DOHH2 (cell line): ENCODE results near the gene ETF1.

ENCODE experiments used
- H3F3A ChIP-seq: fragments of 200-600 bp; sonication (generic), shearing (Covaris generic); 2 replicates; pipeline ENCODE4 v1.6.0; 2016; ENCODE audit warnings: antibody characterized with exemption, mild to moderate bottlenecking; ENCODE audit not compliant: control insufficient read depth, insufficient read depth
- H3K27ac ChIP-seq: fragments of 200-600 bp; sonication (generic); 2 replicates; pipeline ENCODE4 v1.5.1; 2014; ENCODE audit warnings: low read depth, mild to moderate bottlenecking, low read length, moderate library complexity
- H3K27me3 ChIP-seq: fragments of 200-600 bp; sonication (generic); 2 replicates; pipeline ENCODE4 v1.6.1; 2014; ENCODE audit warnings: mild to moderate bottlenecking, low read length, mixed read lengths; ENCODE audit not compliant: control insufficient read depth
- H3K36me3 ChIP-seq: fragments of 200-600 bp; sonication (generic); 2 replicates; pipeline ENCODE4 v1.6.1; 2014; ENCODE audit warnings: mild to moderate bottlenecking, low read length, moderate library complexity, mixed read lengths; ENCODE audit not compliant: control insufficient read depth
- H3K4me1 ChIP-seq: fragments of 200-600 bp; sonication (generic); 2 replicates; pipeline ENCODE4 v1.6.1; 2014; ENCODE audit warnings: mild to moderate bottlenecking, low read length, mixed read lengths; ENCODE audit not compliant: control insufficient read depth
- H3K4me2 ChIP-seq: fragments of 200-600 bp; sonication (generic); 2 replicates; pipeline ENCODE4 v1.6.0; 2014; ENCODE audit warnings: mild to moderate bottlenecking, low read length, moderate library complexity
- H3K4me3 ChIP-seq: fragments of 200-600 bp; sonication (generic); 2 replicates; pipeline ENCODE4 v1.5.1; 2014; ENCODE audit warnings: mild to moderate bottlenecking, low read length, mixed read lengths
- H3K79me2 ChIP-seq: fragments of 200-600 bp; sonication (generic); 2 replicates; pipeline ENCODE4 v1.6.1; 2014; ENCODE audit warnings: mild to moderate bottlenecking, low read length, mixed read lengths; ENCODE audit not compliant: control insufficient read depth
- H3K9me2 ChIP-seq: fragments of 200-600 bp; sonication (generic); replicated peaks from 2 replicates; pipeline ENCODE4 v1.6.1; 2014; ENCODE audit warnings: mild to moderate bottlenecking, low read length, mixed read lengths; ENCODE audit not compliant: control insufficient read depth
- H3K9me3 ChIP-seq: fragments of 200-600 bp; sonication (generic); 2 replicates; pipeline ENCODE4 v1.6.1; 2014; ENCODE audit warnings: antibody characterized with exemption, low read length, mixed read lengths; ENCODE audit not compliant: control insufficient read depth, insufficient read depth
- H4K20me1 ChIP-seq: fragments of 200-600 bp; sonication (generic); 2 replicates; pipeline ENCODE4 v1.6.0; 2014; ENCODE audit warnings: low read depth, mild to moderate bottlenecking, antibody characterized with exemption, low read length, moderate library complexity; ENCODE audit not compliant: control insufficient read depth, insufficient read depth
- EZH2phosphoT487 ChIP-seq: fragments of 200-600 bp; sonication (generic); IDR thresholded peaks from 2 replicates; pipeline ENCODE4 v1.6.1; 2017; ENCODE audit warnings: borderline replicate concordance, mild to moderate bottlenecking, antibody characterized with exemption, low read length, moderate library complexity, mixed read lengths
- TF ChIP-seq, protein P1 (sequence below): fragments of 200-600 bp; sonication (generic); IDR thresholded peaks from one replicate; pipeline ENCODE4 v1.5.1; 2014; ENCODE audit warnings: antibody characterized with exemption, mild to moderate bottlenecking, low read depth, low read length; ENCODE audit not compliant: poor library complexity, severe bottlenecking

Gene ETF1

DNA sequence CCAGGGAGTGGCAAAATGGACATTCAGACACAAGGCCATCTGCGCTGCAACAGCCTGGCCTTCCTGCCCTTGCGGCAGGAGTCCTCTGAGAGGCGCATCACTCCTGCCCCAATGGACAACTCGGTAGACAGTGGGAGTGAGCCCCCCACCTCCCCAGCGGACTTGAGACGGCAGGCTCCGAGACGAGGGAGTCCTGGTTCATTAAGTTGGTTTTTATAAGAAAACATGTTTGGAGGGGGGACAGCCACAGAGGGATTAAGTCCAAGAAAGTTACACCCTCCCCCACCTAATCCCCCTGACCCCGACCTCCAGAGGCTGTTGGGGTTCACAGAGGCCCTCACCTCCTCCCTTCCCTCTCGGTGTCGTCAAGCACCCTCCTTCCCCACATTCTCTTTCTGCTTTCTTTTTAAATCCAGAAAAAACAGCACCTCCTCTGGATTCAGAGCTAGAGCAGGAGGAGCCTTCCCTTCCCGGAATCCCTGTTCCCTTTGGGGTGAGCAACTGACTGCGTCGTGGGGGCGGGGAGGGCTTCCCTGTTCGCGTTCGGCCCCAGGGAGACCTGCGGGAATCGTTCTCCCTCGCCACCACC is 79.5 kb downstream of the ETF1 start:
- H3K36me3 ChIP-seq = no peaks in the 10 kb centered on the region
- peak overlapping the region; percentile 98 for H3K4me2 ChIP-seq
- H3K27ac ChIP-seq = peak overlapping the region; percentile 79
- H3K9me2 ChIP-seq = no peaks in the 10 kb centered on the region
- H4K20me1 ChIP-seq = no peaks in the 10 kb centered on the region
- peaks cover 21% of the 10 kb centered on the region for H3K27me3 ChIP-seq
- no peaks in the 10 kb centered on the region for H3F3A ChIP-seq
- H3K9me3 ChIP-seq = no peaks in the 10 kb centered on the region
- no peaks in the 10 kb centered on the region for H3K79me2 ChIP-seq
- peaks cover 39% of the 10 kb centered on the region for H3K4me1 ChIP-seq
- peak overlapping the region; percentile 96 for H3K4me3 ChIP-seq
- TF ChIP-seq, protein P1, sequence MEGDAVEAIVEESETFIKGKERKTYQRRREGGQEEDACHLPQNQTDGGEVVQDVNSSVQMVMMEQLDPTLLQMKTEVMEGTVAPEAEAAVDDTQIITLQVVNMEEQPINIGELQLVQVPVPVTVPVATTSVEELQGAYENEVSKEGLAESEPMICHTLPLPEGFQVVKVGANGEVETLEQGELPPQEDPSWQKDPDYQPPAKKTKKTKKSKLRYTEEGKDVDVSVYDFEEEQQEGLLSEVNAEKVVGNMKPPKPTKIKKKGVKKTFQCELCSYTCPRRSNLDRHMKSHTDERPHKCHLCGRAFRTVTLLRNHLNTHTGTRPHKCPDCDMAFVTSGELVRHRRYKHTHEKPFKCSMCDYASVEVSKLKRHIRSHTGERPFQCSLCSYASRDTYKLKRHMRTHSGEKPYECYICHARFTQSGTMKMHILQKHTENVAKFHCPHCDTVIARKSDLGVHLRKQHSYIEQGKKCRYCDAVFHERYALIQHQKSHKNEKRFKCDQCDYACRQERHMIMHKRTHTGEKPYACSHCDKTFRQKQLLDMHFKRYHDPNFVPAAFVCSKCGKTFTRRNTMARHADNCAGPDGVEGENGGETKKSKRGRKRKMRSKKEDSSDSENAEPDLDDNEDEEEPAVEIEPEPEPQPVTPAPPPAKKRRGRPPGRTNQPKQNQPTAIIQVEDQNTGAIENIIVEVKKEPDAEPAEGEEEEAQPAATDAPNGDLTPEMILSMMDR = no peak
- TF ChIP-seq EZH2phosphoT487 = no peak

DNA sequence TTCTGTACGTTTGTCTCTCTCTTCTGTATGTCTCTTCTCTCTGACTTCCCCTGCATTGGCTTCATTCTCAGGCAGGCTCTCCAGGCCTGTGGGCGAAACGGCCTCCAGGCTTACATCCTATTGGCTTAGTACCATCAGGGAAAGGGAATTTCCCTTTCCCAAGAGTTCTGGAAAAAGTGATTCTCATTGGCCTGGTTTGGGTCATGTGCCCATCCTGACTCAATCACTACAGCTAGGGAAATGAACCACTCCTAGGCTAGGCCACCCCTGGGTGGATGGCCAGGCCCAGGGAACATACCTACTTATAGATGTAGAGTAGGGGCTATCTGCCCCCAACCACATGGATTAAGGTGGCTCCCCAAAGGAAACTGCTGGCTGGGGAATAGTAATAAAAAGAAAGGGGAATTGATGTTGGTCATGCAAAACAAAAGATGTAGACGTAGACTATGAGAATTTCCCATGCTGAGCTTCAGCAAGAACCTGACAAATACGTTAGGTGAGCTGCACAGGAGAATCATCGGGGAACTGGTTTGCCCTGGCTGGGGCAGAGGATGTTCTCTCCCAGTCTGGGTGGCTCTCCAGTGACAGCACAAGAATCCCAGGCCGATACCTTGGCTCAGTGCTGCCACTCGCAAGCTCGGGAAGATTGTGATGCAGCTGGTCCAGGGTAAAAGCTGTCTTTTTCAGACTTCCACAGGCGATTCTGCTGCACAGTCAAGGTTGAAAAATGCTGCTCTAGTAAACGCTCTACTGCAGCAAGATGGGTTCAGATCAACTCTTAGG is 81.5 kb downstream of the ETF1 start:
- Histone ChIP-seq H3K79me2 (no peaks in the 10 kb centered on the region), H3K36me3 (no peaks in the 10 kb centered on the region), H3K27me3 (peaks cover 14% of the 10 kb centered on the region), H3K4me2 (no peak overlapping the region), H3K9me3 (no peaks in the 10 kb centered on the region), H3K4me3 (no peak overlapping the region), H3K4me1 (peaks cover 40% of the 10 kb centered on the region), H3K27ac (no peak overlapping the region), H3K9me2 (no peaks in the 10 kb centered on the region), H3F3A (no peaks in the 10 kb centered on the region), H4K20me1 (no peaks in the 10 kb centered on the region)
- TF ChIP-seq, protein P1 = no peak
- TF ChIP-seq EZH2phosphoT487 = no peak

DNA sequence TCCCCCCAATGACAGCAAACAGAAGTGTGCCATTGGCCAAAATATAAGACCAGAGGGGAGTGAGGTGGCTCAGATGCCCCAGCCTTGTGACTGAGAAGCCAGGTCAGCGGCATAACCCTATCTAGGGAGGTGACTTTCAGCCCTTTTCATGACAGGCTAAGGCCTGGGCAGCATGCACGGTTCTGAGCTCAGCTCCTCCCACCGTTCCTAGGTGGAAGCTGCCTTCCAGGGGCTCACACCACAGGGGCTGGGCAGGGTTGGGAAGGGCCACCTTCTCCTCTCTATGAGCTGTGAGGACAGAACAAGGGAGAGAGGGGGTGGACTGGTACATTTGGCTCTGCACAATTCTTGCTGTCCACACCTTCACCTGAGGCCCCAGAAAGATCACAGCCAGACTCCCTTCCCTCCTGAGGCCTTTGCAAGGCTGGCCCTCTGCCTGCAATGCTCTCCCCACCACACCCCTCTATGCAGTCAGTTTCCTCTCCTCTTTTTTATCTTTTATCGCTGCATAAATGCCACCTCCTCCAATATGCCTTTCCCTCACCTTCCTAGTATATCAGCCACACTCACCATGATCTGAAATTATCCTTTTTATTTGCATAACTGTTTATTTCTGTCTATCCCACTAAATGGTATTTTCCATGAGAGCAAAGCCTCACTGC is 82.9 kb downstream of the ETF1 start:
- no peak overlapping the region for H3K4me3 ChIP-seq
- H3K9me3 ChIP-seq = no peaks in the 10 kb centered on the region
- H3K27me3 ChIP-seq = peaks cover 6% of the 10 kb centered on the region; the same call in 1 of the 2 replicates
- 0 out of 2 replicates have a peak overlapping the region, but pooled peaks have one; percentile 26 for H3K4me2 ChIP-seq
- no peak overlapping the region for H3K27ac ChIP-seq
- H3K36me3 ChIP-seq = no peaks in the 10 kb centered on the region
- peaks cover 34% of the 10 kb centered on the region for H3K4me1 ChIP-seq
- no peaks in the 10 kb centered on the region for H4K20me1 ChIP-seq
- no peaks in the 10 kb centered on the region for H3F3A ChIP-seq
- H3K79me2 ChIP-seq = no peaks in the 10 kb centered on the region
- no peaks in the 10 kb centered on the region for H3K9me2 ChIP-seq
- TF ChIP-seq, protein P1 = no peak
- TF ChIP-seq EZH2phosphoT487 = no peak
